HG03565 (cell line): ENCODE measurements around the gene NTHL1.

ENCODE experiments used
- ATAC-seq: cut with Tn5 transposase; IDR thresholded peaks from one replicate; pipeline ENCODE4 v1.9.1; 2021; ENCODE audit warnings: mild to moderate bottlenecking, moderate library complexity; ENCODE audit not compliant: unreplicated experiment

NTHL1 gene

GRCh38 chr16:1998360-1998835, 49.2 kb downstream of the NTHL1 start:
- ATAC-seq: no peak

GRCh38 chr16:1997494-1998359, 49.9 kb downstream of the NTHL1 start:
- no peak for ATAC-seq

GRCh38 chr16:1993731-1994131, 53.9 kb downstream of the NTHL1 start:
- ATAC-seq: no peak

- ATAC-seq: no peak
Measured at GRCh38 chr16:1992704-1993317, 54.8 kb downstream of the NTHL1 start.

GRCh38 chr16:1991948-1992703, 55.5 kb downstream of the NTHL1 start:
- ATAC-seq: peak; percentile 36

- no peak for ATAC-seq
Measured at GRCh38 chr16:1991588-1991947, 56.1 kb downstream of the NTHL1 start.

GRCh38 chr16:1991135-1991551, 56.5 kb downstream of the NTHL1 start:
- ATAC-seq: no peak

- no peak for ATAC-seq
Measured at GRCh38 chr16:1990351-1991134, 57.1 kb downstream of the NTHL1 start.

GRCh38 chr16:1990101-1990350, 57.6 kb downstream of the NTHL1 start:
- no peak for ATAC-seq
